ENCODE results near the gene HNRNPA2B1.

HNRNPA2B1 gene

DNA sequence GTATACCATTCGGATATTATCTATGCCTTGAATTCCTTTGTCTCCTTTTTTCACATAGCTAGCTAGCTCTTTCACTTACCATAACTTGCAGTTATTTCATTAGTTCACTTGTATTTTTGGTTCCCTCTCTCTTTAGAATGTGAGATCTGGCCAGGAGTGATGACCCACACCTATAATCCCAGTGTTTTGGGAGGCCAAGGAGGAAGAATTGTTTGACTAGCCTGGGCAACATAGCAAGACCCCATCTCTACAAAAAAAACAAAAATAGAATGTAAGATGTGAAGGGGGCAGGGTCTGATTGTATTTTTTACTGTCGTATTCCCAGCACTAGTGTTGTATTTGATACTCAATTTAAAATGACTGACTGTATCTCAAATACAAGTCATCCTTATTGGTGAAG is 28.9 kb downstream of the HNRNPA2B1 start:
- Histone ChIP-seq H3K27me3 (replicated peaks; ENCODE audit: control insufficient read depth, insufficient read depth, low read length) (no peaks in the 10 kb centered on the region), H3K36me3 (ENCODE audit: control insufficient read depth, insufficient read depth, low read length) (no peaks in the 10 kb centered on the region)
- TF ChIP-seq, protein P1, sequence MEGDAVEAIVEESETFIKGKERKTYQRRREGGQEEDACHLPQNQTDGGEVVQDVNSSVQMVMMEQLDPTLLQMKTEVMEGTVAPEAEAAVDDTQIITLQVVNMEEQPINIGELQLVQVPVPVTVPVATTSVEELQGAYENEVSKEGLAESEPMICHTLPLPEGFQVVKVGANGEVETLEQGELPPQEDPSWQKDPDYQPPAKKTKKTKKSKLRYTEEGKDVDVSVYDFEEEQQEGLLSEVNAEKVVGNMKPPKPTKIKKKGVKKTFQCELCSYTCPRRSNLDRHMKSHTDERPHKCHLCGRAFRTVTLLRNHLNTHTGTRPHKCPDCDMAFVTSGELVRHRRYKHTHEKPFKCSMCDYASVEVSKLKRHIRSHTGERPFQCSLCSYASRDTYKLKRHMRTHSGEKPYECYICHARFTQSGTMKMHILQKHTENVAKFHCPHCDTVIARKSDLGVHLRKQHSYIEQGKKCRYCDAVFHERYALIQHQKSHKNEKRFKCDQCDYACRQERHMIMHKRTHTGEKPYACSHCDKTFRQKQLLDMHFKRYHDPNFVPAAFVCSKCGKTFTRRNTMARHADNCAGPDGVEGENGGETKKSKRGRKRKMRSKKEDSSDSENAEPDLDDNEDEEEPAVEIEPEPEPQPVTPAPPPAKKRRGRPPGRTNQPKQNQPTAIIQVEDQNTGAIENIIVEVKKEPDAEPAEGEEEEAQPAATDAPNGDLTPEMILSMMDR (IDR thresholded peaks at IDR 0.05; ENCODE audit: insufficient read depth, low read length, poor library complexity, severe bottlenecking), result no peak

DNA sequence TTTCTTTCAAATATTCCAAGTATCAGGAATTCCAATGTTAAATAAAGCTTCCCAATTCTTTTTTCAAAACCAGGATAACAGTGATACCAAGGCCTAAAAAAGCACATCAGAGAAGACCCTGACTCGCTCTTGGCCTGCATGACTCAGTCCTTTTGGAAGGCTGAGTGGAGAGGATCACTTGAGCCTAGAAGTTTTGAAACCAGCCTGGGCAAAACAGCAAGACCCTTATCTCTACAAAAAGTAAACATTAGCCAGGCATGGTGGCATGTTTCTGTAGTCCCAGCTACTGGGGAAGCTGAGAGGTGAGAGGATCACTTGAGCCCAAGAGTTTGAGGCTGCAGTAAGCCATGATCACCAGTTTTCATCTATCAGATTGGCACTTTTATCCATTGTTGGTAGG is 29.9 kb downstream of the HNRNPA2B1 start:
- TF ChIP-seq, protein P1 (IDR thresholded peaks at IDR 0.05; ENCODE audit: insufficient read depth, low read length, poor library complexity, severe bottlenecking), result no peak
- Histone ChIP-seq H3K36me3 (ENCODE audit: control insufficient read depth, insufficient read depth, low read length) (no peaks in the 10 kb centered on the region), H3K27me3 (replicated peaks; ENCODE audit: control insufficient read depth, insufficient read depth, low read length) (no peaks in the 10 kb centered on the region), H3K4me3 (replicated peaks; ENCODE audit: low read depth, low read length) (no peak overlapping the region)
- DNase-seq (ENCODE audit: extremely low read depth, insufficient read length), result no peak

More for the DNA sequence above, 28.9 kb downstream of the HNRNPA2B1 start:
- H3K4me3 ChIP-seq (replicated peaks; ENCODE audit: low read depth, low read length), result no peak overlapping the region
- DNase-seq (ENCODE audit: extremely low read depth, insufficient read length), result no peak

DNA sequence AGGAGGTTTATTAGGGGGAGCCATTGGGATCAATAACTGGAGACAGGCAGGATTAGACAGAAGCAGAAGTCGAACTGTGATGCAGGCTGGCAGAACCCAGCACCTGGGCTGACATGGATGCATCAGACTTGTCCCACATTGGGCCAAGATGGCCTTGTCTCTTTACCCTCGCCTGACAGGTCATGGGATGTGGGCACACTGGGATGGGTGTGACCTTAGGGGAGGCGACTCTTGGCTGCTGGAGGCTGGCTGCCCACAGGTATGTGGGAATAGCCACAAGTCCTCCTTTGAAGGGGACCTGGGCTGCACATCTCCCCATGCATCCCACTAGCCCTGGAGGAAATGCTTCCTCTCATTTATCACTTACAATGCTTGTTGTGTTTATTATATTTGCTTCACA is 31.3 kb downstream of the HNRNPA2B1 start:
- DNase-seq (ENCODE audit: extremely low read depth, insufficient read length), result no peak
- Histone ChIP-seq H3K36me3 (ENCODE audit: control insufficient read depth, insufficient read depth, low read length) (no peaks in the 10 kb centered on the region), H3K27me3 (replicated peaks; ENCODE audit: control insufficient read depth, insufficient read depth, low read length) (no peaks in the 10 kb centered on the region), H3K4me3 (replicated peaks; ENCODE audit: low read depth, low read length) (no peak overlapping the region)
- TF ChIP-seq, protein P1 (IDR thresholded peaks at IDR 0.05; ENCODE audit: insufficient read depth, low read length, poor library complexity, severe bottlenecking), result no peak

DNA sequence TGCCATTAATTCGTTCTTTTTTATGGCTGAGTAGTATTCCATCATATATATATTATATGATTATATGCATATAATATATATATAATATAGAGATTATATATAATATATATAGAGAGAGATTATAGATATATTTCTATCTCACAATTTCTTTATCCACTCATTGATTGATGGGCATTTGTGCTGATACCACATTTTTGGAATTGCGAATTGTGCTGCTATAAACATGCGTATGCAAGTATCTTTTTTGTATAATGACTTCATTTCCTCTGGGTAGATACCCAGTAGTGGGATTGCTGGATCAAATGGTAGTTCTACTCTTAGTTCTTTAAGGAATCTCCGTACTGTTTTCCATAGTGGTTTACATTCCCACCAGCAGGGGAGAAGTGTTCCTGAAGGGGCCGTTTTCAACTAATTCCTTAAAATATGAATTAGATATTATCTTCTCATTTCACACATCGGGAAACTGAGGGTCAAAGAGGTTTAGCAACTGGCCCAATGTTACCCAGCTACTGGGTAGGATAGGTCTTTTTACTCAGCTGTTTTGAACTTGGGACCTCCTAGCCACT is 32.0 kb downstream of the HNRNPA2B1 start:
- H3K4me3 ChIP-seq (replicated peaks; ENCODE audit: low read depth, low read length), result no peak overlapping the region
- TF ChIP-seq, protein P1 (IDR thresholded peaks at IDR 0.05; ENCODE audit: insufficient read depth, low read length, poor library complexity, severe bottlenecking), result no peak
- no peaks in the 10 kb centered on the region for H3K27me3 ChIP-seq (replicated peaks; ENCODE audit: control insufficient read depth, insufficient read depth, low read length)
- no peaks in the 10 kb centered on the region for H3K36me3 ChIP-seq (ENCODE audit: control insufficient read depth, insufficient read depth, low read length)
- DNase-seq (ENCODE audit: extremely low read depth, insufficient read length), result no peak

DNA sequence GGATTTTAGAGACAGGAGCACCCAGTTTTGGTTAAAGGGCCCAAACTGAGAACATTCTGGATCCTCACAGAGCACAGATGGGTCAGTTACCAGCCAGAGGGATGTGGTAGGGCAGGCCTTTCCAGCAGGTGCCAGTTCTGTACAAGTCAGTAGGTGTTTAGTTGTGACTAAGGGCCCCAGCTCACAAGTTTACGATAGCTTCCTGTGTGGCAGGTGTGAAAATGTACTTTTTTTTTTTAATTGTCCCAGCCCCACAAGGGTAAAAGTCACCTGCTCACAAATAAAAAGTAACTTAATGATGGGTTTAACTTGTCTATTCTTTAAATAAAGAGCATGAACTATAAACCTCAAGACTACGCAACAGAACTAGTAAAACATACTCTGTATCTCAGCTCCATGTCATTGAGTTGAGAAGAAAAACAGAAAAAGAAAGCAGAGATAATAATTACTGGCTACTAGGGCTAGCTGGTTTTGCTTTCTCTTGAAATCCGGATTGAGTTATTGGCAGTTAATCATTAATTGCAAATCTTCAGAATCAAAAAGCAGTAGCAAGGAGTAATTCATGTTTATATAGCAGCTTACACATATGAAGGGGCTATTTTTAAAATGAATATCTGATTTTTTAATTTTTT is 33.1 kb downstream of the HNRNPA2B1 start:
- no peaks in the 10 kb centered on the region for H3K27me3 ChIP-seq (replicated peaks; ENCODE audit: control insufficient read depth, insufficient read depth, low read length)
- no peaks in the 10 kb centered on the region for H3K36me3 ChIP-seq (ENCODE audit: control insufficient read depth, insufficient read depth, low read length)
- TF ChIP-seq, protein P1 (IDR thresholded peaks at IDR 0.05; ENCODE audit: insufficient read depth, low read length, poor library complexity, severe bottlenecking), result no peak
- no peak for DNase-seq (ENCODE audit: extremely low read depth, insufficient read length)
- H3K4me3 ChIP-seq (replicated peaks; ENCODE audit: low read depth, low read length), result no peak overlapping the region

All from GM06990 (cell line).